Measurements from ENCODE around the gene COX19. TPM values are rescaled to one million over a fixed set of nuclear protein-coding genes. Genes with fewer than 3 reads are reported as not detected.
A peak's percentile ranks its signal among the peaks of the same experiment; 100 is the strongest.

The COX19 gene
- total and polyA plus RNA-seq, 2 of the 13 experiments (the other 11 are each of a cell fraction or from before 2014, with no cell fraction given): 11.5 to 21.7 TPM

DNA sequence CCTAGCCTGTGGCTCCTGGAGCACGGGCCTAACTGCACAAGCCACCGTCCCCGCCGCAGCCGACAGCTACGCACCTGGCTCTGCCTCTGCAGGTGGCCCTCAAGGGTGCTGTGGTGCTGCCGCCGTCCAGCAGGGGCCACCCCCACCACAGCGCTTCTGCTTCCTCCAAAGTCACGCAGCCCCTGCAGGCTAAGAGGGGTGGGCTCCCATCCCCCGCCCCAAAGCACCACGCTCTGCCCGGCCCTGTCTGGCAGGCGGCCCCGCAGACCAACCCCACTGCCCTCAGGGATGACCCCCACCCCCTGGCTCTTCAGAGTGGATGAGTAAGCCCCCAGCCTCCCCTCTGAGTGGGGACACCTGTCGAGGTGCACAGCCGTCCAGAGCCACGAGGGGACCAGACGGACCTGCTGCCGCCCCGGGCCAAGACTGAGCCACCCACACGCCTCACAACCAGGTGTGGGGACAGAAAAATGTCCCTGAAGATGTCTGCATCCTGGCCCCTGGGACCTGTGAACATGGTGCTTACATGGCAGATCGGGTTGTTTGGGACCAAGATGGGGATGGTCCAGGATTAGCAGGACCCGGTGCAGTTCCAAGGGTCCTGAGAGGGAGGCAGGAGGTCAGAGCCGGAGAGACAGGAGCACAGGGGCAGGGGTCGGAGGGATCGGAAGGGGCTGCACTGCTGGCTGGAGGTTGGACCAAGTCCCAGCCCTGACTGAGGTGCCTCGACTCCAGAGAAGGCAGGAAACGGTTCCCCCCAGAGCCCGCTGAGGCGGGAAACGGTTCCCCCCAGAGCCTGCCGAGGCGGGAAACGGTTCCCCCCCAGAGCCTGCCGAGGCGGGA is 11.9 kb downstream of the COX19 start (continued):
- TF ChIP-seq, protein P1, sequence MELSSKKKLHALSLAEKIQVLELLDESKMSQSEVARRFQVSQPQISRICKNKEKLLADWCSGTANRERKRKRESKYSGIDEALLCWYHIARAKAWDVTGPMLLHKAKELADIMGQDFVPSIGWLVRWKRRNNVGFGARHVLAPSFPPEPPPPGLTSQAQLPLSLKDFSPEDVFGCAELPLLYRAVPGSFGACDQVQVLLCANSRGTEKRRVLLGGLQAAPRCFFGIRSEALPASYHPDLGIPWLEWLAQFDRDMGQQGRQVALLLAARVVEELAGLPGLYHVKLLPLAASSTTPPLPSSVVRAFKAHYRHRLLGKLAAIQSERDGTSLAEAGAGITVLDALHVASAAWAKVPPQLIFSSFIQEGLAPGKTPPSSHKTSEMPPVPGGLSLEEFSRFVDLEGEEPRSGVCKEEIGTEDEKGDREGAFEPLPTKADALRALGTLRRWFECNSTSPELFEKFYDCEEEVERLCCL (CRISPR knock-in tag; IDR thresholded peaks at IDR 0.05; ENCODE audit: borderline replicate concordance): no peak
- no peak for TF ChIP-seq TARDBP (CRISPR knock-in tag; IDR thresholded peaks at IDR 0.05)
- no peak for TF ChIP-seq ZNF75D (CRISPR knock-in tag; IDR thresholded peaks at IDR 0.05; ENCODE audit: borderline replicate concordance)
- no peak for TF ChIP-seq KLF15 (CRISPR knock-in tag; IDR thresholded peaks at IDR 0.05; ENCODE audit: borderline replicate concordance)
- TF ChIP-seq KDM5B (CRISPR knock-in tag; IDR thresholded peaks at IDR 0.05; ENCODE audit: borderline replicate concordance): no peak
- peak; percentile 62; the same call in 1 of the 2 replicates for TF ChIP-seq SP4 (CRISPR knock-in tag; IDR thresholded peaks at IDR 0.05)
- TF ChIP-seq MATR3 (CRISPR knock-in tag; IDR thresholded peaks at IDR 0.05): no peak
- TF ChIP-seq AGO2 (optimal IDR thresholded peaks at IDR 0.05; ENCODE audit: low read depth, low read length): no peak
- TF ChIP-seq SRSF1 (optimal IDR thresholded peaks at IDR 0.05; ENCODE audit: low read depth, low read length): no peak
- no peak for TF ChIP-seq MTF2 (CRISPR knock-in tag; IDR thresholded peaks at IDR 0.05; ENCODE audit: borderline replicate concordance)
- TF ChIP-seq MED8 (CRISPR knock-in tag; IDR thresholded peaks at IDR 0.05; ENCODE audit: insufficient replicate concordance): no peak
- no peak for TF ChIP-seq ZSCAN9 (CRISPR knock-in tag; IDR thresholded peaks at IDR 0.05; ENCODE audit: borderline replicate concordance)
- TF ChIP-seq ATF7 (IDR thresholded peaks at IDR 0.05): no peak
- TF ChIP-seq ATF7 (CRISPR knock-in tag; IDR thresholded peaks at IDR 0.05): no peak
- TF ChIP-seq, protein P2, sequence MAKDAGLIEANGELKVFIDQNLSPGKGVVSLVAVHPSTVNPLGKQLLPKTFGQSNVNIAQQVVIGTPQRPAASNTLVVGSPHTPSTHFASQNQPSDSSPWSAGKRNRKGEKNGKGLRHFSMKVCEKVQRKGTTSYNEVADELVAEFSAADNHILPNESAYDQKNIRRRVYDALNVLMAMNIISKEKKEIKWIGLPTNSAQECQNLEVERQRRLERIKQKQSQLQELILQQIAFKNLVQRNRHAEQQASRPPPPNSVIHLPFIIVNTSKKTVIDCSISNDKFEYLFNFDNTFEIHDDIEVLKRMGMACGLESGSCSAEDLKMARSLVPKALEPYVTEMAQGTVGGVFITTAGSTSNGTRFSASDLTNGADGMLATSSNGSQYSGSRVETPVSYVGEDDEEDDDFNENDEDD (CRISPR knock-in tag; IDR thresholded peaks at IDR 0.05; ENCODE audit: borderline replicate concordance): 0 out of 2 replicates have a peak, but pooled peaks have one; percentile 28
- TF ChIP-seq, protein P3, sequence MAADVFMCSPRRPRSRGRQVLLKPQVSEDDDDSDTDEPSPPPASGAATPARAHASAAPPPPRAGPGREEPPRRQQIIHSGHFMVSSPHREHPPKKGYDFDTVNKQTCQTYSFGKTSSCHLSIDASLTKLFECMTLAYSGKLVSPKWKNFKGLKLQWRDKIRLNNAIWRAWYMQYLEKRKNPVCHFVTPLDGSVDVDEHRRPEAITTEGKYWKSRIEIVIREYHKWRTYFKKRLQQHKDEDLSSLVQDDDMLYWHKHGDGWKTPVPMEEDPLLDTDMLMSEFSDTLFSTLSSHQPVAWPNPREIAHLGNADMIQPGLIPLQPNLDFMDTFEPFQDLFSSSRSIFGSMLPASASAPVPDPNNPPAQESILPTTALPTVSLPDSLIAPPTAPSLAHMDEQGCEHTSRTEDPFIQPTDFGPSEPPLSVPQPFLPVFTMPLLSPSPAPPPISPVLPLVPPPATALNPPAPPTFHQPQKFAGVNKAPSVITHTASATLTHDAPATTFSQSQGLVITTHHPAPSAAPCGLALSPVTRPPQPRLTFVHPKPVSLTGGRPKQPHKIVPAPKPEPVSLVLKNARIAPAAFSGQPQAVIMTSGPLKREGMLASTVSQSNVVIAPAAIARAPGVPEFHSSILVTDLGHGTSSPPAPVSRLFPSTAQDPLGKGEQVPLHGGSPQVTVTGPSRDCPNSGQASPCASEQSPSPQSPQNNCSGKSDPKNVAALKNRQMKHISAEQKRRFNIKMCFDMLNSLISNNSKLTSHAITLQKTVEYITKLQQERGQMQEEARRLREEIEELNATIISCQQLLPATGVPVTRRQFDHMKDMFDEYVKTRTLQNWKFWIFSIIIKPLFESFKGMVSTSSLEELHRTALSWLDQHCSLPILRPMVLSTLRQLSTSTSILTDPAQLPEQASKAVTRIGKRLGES (CRISPR knock-in tag; IDR thresholded peaks at IDR 0.05; ENCODE audit: borderline replicate concordance): no peak
- TF ChIP-seq, protein P4, sequence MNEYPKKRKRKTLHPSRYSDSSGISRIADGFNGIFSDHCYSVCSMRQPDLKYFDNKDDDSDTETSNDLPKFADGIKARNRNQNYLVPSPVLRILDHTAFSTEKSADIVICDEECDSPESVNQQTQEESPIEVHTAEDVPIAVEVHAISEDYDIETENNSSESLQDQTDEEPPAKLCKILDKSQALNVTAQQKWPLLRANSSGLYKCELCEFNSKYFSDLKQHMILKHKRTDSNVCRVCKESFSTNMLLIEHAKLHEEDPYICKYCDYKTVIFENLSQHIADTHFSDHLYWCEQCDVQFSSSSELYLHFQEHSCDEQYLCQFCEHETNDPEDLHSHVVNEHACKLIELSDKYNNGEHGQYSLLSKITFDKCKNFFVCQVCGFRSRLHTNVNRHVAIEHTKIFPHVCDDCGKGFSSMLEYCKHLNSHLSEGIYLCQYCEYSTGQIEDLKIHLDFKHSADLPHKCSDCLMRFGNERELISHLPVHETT (CRISPR knock-in tag; conservative IDR thresholded peaks at IDR 0.05): no peak
- 0 out of 2 replicates have a peak, but pooled peaks have one; percentile 9 for TF ChIP-seq ZMYM3 (CRISPR knock-in tag; IDR thresholded peaks at IDR 0.05)
- no peak; the same call in 1 of the 2 replicates for TF ChIP-seq ZNF761 (CRISPR knock-in tag; conservative IDR thresholded peaks at IDR 0.05)
- peak; percentile 62; the same call in 1 of the 2 replicates for TF ChIP-seq MYC (CRISPR knock-in tag; IDR thresholded peaks at IDR 0.05; ENCODE audit: borderline replicate concordance)
- TF ChIP-seq ATM (IDR thresholded peaks at IDR 0.05; ENCODE audit: borderline replicate concordance): no peak
